K562 treated with DMSO at 1 percent for 12 hours (cell line): Measurements from ENCODE around the gene TMEM244. TPM values are rescaled to one million over a fixed set of nuclear protein-coding genes. Genes with fewer than 3 reads are reported as not detected.

ENCODE experiments used
- total RNA-seq: library from RNA; unstranded; fragments of 300-600 nt; gene quantifications from 2 replicates; pipeline ENCODE4 v1.2.3, GENCODE V29; 2022; ENCODE audit not compliant: insufficient read depth

The TMEM244 gene
- not detected in 2 replicates for total RNA-seq

GRCh38 chr6:129860908-129861665 is at the start of gene TMEM244:
Gene TMEM244, minus strand, starts transcription at chr6:129861315. Its CDS starts 127 bp downstream, at chr6:129861188.

Other genes starting within 250 kb of the TMEM244 start
- 6.6 and 17.7 TPM in 2 replicates for gene ARHGAP18, start 151.1 kb downstream of the TMEM244 start, total RNA-seq
- 0.81 and 2.9 TPM in 2 replicates for gene L3MBTL3, start 157.3 kb upstream of the TMEM244 start, total RNA-seq